ENCODE results near the gene SEPHS1.
A peak's percentile ranks its signal among the peaks of the same experiment; 100 is the strongest.
"Not testable (repeated sequence)": the region's sequence is repeated elsewhere in the genome, so short reads cannot be mapped to it uniquely, and the experiment has no call there.

Gene SEPHS1

GRCh38 chr10:13276749-13277365, 71.2 kb downstream of the SEPHS1 start:
- DNase-seq: no peak

DNA sequence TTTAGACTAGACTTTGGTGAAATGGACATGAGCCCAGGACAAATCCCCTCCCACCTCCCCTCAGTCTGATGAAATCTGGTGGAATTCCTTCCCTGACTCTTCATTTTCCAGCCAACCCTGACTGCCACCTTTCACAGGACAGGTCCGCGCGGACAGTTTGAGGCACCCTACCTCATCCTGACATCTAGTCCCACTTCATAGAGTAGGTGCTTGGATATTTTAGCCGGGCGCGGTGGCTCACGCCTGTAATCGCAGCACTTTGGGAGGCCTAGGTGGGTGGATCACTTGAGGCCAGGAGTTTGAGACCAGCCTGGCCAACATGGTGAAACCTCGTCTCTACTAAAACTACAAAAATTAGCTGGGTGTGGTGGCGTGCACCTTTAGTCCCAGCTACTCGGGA, 71.9 kb downstream of the SEPHS1 start:
- not testable (repeated sequence) for DNase-seq

DNA sequence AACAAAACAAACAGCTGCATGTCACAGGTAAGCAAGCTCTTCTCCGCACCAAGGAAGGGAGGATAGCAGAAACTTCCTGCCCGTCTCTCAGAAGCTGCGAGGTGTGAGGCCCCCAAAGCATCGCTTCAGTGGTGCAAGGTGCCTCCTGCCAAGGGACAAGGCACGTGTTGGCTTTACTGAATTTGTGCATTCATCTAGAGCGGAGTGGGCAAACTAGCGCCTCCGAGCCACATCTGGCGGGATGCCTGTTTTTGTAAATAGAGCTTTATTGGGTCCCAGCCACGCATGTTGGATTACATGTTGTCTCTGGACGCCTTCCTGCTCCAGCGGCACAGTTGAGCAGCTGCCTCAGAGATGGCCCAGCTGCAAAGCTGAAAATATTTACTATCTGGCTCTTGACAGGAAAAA, 75.9 kb downstream of the SEPHS1 start:
- DNase-seq: no peak

- DNase-seq: peak; percentile 28
These were observed 76.4 kb downstream of the SEPHS1 start for GRCh38 chr10:13271552-13272163.

DNA sequence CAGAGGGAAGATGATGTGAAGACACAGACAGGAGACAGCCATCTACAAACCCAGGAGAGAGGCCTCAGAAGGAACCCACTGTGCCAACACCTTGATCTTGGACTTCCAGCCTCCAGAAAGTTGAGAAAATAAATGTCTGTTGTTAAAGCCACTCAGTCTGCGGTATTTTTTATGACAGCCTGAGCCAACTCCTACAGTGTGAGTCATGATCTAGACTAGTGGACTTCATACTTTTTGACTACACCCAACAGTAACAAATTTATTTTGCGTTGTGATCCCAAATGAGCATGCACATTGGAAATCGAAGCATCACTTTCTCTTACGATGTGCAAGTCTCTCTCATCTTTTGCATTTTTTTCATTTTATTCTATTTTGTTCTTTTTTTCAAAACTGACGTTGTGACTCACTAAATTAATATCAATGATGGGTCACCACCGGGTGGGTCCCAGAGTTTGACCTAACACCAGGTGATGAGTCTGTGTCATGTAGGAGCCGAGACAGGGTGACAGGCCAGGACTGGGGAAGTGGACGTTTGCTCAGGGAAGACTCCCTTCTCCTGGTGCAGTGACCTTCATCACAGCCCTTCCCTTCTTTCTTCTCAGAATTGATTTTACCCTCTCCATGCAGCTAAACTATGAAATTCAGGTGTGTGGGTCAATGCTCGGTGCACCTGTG, 77.1 kb downstream of the SEPHS1 start:
- no peak for DNase-seq

GRCh38 chr10:13268841-13269240, 79.3 kb downstream of the SEPHS1 start:
- no peak for DNase-seq

- DNase-seq: no peak
These were observed 79.8 kb downstream of the SEPHS1 start for GRCh38 chr10:13268310-13268709.

Measured in stimulated activated CD4-positive, alpha-beta T cell treated with anti-CD3 and anti-CD28 coated beads, Interleukin-12 subunit alpha, Interleukin-12 subunit beta, amount 100 ng/mL, for 4 hours (primary cell).